Measurements from ENCODE around the gene TRIM24. TPM values are rescaled to one million over a fixed set of nuclear protein-coding genes. Genes with fewer than 3 reads are reported as not detected.

TRIM24 gene
- total and polyA plus RNA-seq, 10 of the 15 experiments (the other 5 are each of a cell fraction or from before 2014, with no cell fraction given) = 4.6 to 23.5 (median 13.6) TPM

- H3K27me3 ChIP-seq (replicated peaks in 1 of 2; ENCODE audit: control insufficient read depth in 2 of 2, insufficient read depth in 2 of 2, low read length in 1 of 2) = no peaks in the 10 kb centered on the region
- in situ Hi-C loops (cut with MboI) (no loop called here), intact Hi-C loops (cut with micrococcal nuclease; ENCODE audit: unreplicated experiment) (no loop called here)
- ChIA-PET CTCF (no interaction called here), RAD21 (ENCODE audit: unreplicated experiment) (no interaction called here), SMC1A (ENCODE audit: uncharacterized antibody, unreplicated experiment) (interaction anchor here (0.8 kb wide), 1 partner anchor 79 kb away, joined by 3 read pairs; no protein-coding TSS in a partner anchor), POLR2A (no interaction called here)
- H3K36me3 ChIP-seq (ENCODE audit: control insufficient read depth in 2 of 2, insufficient read depth in 2 of 2, low read length in 1 of 2) = peaks cover 3 to 24% of the 10 kb centered on the region in 2 experiments
- H2AFZ ChIP-seq (ENCODE audit: control insufficient read depth, low read depth, low read length) = no peak overlapping the region
- no peak overlapping the region for H3K27ac ChIP-seq (ENCODE audit: control insufficient read depth, insufficient read depth)
- DNase-seq (ENCODE audit: low read depth, low spot score) (no peak), ATAC-seq (no peak), FAIRE-seq (no peak)
- no peak overlapping the region for H3K4me3 ChIP-seq
- BruUV-seq (replicated peaks) = no TSS peak
- no peaks in the 10 kb centered on the region for H3K79me2 ChIP-seq (ENCODE audit: control insufficient read depth, insufficient read depth, low read length)
- no peaks in the 10 kb centered on the region for H4K20me1 ChIP-seq (ENCODE audit: control insufficient read depth, insufficient read depth)
- H3K4me1 ChIP-seq (ENCODE audit: control insufficient read depth, insufficient read depth, low read length) = no peaks in the 10 kb centered on the region
- no peak overlapping the region for H3K9ac ChIP-seq (ENCODE audit: control insufficient read depth, insufficient read depth, low read length)
- no peak overlapping the region for H3K4me2 ChIP-seq (ENCODE audit: control insufficient read depth, insufficient read depth)
- H3K9me3 ChIP-seq (replicated peaks; ENCODE audit: control insufficient read depth, insufficient read depth, low read length) = peaks cover 27% of the 10 kb centered on the region
- TF ChIP-seq, protein P1, sequence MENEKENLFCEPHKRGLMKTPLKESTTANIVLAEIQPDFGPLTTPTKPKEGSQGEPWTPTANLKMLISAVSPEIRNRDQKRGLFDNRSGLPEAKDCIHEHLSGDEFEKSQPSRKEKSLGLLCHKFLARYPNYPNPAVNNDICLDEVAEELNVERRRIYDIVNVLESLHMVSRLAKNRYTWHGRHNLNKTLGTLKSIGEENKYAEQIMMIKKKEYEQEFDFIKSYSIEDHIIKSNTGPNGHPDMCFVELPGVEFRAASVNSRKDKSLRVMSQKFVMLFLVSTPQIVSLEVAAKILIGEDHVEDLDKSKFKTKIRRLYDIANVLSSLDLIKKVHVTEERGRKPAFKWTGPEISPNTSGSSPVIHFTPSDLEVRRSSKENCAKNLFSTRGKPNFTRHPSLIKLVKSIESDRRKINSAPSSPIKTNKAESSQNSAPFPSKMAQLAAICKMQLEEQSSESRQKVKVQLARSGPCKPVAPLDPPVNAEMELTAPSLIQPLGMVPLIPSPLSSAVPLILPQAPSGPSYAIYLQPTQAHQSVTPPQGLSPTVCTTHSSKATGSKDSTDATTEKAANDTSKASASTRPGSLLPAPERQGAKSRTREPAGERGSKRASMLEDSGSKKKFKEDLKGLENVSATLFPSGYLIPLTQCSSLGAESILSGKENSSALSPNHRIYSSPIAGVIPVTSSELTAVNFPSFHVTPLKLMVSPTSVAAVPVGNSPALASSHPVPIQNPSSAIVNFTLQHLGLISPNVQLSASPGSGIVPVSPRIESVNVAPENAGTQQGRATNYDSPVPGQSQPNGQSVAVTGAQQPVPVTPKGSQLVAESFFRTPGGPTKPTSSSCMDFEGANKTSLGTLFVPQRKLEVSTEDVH (IDR thresholded peaks at IDR 0.05; ENCODE audit: low read depth, partially characterized antibody) = no peak
- no peak for TF ChIP-seq ZZZ3 (IDR thresholded peaks at IDR 0.05; ENCODE audit: control insufficient read depth, insufficient read length, low read depth)
- TF ChIP-seq, protein P2, sequence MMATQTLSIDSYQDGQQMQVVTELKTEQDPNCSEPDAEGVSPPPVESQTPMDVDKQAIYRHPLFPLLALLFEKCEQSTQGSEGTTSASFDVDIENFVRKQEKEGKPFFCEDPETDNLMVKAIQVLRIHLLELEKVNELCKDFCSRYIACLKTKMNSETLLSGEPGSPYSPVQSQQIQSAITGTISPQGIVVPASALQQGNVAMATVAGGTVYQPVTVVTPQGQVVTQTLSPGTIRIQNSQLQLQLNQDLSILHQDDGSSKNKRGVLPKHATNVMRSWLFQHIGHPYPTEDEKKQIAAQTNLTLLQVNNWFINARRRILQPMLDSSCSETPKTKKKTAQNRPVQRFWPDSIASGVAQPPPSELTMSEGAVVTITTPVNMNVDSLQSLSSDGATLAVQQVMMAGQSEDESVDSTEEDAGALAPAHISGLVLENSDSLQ (IDR thresholded peaks at IDR 0.05) = no peak
- TF ChIP-seq, protein P3, sequence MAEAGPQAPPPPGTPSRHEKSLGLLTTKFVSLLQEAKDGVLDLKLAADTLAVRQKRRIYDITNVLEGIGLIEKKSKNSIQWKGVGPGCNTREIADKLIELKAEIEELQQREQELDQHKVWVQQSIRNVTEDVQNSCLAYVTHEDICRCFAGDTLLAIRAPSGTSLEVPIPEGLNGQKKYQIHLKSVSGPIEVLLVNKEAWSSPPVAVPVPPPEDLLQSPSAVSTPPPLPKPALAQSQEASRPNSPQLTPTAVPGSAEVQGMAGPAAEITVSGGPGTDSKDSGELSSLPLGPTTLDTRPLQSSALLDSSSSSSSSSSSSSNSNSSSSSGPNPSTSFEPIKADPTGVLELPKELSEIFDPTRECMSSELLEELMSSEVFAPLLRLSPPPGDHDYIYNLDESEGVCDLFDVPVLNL (IDR thresholded peaks at IDR 0.05; ENCODE audit: low read depth, low read length) = no peak
- TF ChIP-seq NRF1 (conservative IDR thresholded peaks at IDR 0.05; ENCODE audit: low read depth, low read length) = no peak
- no peak for TF ChIP-seq RFX5 (IDR thresholded peaks at IDR 0.05; ENCODE audit: low read depth, low read length)
- TF ChIP-seq EED (IDR thresholded peaks at IDR 0.05; ENCODE audit: low read depth) = no peak
- no peak for TF ChIP-seq POU2F2 (IDR thresholded peaks at IDR 0.05; ENCODE audit: borderline replicate concordance, low read depth, low read length)
- TF ChIP-seq, protein P4, sequence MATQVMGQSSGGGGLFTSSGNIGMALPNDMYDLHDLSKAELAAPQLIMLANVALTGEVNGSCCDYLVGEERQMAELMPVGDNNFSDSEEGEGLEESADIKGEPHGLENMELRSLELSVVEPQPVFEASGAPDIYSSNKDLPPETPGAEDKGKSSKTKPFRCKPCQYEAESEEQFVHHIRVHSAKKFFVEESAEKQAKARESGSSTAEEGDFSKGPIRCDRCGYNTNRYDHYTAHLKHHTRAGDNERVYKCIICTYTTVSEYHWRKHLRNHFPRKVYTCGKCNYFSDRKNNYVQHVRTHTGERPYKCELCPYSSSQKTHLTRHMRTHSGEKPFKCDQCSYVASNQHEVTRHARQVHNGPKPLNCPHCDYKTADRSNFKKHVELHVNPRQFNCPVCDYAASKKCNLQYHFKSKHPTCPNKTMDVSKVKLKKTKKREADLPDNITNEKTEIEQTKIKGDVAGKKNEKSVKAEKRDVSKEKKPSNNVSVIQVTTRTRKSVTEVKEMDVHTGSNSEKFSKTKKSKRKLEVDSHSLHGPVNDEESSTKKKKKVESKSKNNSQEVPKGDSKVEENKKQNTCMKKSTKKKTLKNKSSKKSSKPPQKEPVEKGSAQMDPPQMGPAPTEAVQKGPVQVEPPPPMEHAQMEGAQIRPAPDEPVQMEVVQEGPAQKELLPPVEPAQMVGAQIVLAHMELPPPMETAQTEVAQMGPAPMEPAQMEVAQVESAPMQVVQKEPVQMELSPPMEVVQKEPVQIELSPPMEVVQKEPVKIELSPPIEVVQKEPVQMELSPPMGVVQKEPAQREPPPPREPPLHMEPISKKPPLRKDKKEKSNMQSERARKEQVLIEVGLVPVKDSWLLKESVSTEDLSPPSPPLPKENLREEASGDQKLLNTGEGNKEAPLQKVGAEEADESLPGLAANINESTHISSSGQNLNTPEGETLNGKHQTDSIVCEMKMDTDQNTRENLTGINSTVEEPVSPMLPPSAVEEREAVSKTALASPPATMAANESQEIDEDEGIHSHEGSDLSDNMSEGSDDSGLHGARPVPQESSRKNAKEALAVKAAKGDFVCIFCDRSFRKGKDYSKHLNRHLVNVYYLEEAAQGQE (IDR thresholded peaks at IDR 0.05; ENCODE audit: low read depth, low read length) = no peak
- no peak for TF ChIP-seq TCF3 (IDR thresholded peaks at IDR 0.05; ENCODE audit: borderline replicate concordance, insufficient read depth, low read depth, low read length)
- no peak for TF ChIP-seq ASH2L (IDR thresholded peaks at IDR 0.05; ENCODE audit: borderline replicate concordance, low read depth)
- TF ChIP-seq SRF (IDR thresholded peaks at IDR 0.05; ENCODE audit: low read depth in 2 of 2, low read length in 2 of 2) = no peak
- no peak for TF ChIP-seq PML (IDR thresholded peaks at IDR 0.05; ENCODE audit: low read length)
- TF ChIP-seq RAD51 (IDR thresholded peaks at IDR 0.05) = no peak
- 96% methylated on average over 3 of the region's 3 CpGs for WGBS (ENCODE audit: insufficient coverage, insufficient replicate concordance, low lambda C conversion rate, missing lambda C conversion rate)
These were observed 96.9 kb downstream of the TRIM24 start for GRCh38 chr7:138556771-138557484.

Data from GM12878 (cell line).